HuH-7.5 (cell line): Measurements from ENCODE around the gene ARX.

Experiments used
- DNase-seq: peaks from one replicate; pipeline ENCODE4 v3.0.0; 2011; ENCODE audit warnings: low spot score

Gene ARX

DNA sequence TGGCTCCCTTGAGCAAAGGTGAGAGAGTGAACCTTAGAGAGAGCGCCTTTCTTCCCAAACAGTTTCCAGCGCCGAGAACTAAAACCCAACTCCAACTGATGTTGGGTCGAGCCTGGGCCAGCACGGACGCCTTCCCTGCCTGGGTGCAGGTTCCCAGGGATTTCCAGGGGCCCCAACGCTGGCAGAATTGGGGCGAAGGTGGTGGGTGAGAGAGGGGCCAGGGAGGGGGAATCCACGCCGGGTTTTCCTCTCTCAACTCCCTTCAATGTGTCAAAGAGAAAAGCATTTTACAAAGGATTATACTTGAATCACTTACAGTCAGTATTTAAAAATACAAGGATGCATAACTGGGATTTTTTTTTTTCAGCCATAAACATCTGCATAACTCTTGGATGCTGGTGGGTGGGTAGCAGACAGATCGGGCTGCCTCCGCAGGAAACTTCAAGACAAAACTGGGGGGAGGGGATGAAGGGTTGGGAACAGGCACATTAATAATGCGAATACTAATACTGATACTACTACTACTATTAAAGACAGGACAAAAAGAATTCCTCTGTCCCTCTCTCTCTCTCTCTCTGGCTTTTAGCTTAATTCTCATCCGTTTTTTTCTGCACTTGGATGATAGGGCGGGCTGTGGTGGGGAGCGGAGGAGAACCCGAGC is 1.3 kb upstream of the ARX start:
- DNase-seq = no peak

GRCh38 chrX:25016361-25016671 is 551 bp upstream of the ARX start:
- DNase-seq = no peak

DNA sequence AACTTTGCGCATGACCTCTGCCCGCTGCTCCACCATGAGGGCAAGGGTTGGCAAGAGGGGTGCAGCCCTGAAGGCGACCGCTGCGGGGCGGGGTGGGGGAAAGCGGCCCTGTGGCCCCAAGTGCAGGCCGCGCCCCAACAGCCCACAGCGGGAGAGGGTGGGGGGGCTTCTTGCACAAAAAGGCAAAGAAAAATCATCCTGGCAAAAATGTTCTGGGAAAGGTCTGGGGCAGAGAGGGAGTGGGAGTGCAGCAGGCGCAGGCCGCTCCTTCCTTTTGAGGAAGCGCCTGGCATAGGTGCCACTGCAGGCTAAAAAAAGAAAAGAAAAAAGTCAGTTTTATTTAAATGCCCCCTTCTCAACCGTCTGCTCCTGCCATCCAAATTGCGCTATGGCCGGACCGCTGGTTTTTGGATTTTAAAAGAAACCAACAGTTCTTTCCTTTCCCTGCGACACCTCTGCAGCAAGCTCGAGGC is 1.4 kb downstream of the ARX start:
- DNase-seq = no peak

- DNase-seq = peak; percentile 50
These were observed 2.0 kb downstream of the ARX start for GRCh38 chrX:25013632-25014365.

DNA sequence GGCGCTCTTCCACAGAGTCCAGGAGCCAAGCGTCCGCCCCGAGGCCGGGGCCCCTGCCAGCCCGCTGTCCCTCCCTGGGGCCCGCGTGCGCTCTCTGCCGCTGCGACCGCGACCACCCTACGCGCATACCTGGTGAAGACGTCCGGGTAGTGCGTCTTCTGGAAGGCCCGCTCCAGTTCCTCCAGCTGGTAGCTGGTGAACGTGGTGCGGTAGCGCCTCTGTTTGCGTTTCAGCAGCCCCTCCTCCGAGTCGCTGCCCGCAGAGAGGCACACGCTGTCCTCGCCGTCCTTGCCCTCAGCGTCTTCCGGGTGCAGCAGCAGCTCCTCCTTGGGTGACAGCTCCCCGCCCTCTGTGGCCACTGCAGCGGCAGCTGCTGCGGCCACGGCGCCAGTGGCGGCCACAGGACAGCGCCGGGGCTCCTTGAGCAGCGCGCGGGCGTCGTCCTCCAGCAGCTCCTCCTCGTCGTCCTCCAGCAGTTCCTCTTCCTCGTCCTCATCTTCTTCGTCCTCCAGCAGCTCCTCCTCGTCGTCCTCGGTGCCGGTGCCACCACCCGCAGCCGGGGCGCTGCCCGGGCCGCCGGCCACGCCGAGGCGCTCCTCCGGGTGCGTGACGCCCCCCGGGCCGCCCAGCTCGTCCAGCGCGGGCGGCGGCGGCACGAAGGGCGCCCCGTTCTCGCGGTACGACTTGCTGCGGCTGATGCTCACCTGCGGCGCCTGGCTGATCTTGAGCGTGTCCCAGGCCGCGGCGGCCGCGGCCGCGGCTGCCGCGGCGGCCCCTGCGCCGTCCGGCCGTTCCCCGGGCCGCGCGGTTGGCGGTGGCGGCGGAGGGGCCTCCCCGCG is 2.8 kb downstream of the ARX start:
- DNase-seq = peak; percentile 45

- DNase-seq = no peak
These were observed 3.4 kb downstream of the ARX start for GRCh38 chrX:25012433-25012735.

DNA sequence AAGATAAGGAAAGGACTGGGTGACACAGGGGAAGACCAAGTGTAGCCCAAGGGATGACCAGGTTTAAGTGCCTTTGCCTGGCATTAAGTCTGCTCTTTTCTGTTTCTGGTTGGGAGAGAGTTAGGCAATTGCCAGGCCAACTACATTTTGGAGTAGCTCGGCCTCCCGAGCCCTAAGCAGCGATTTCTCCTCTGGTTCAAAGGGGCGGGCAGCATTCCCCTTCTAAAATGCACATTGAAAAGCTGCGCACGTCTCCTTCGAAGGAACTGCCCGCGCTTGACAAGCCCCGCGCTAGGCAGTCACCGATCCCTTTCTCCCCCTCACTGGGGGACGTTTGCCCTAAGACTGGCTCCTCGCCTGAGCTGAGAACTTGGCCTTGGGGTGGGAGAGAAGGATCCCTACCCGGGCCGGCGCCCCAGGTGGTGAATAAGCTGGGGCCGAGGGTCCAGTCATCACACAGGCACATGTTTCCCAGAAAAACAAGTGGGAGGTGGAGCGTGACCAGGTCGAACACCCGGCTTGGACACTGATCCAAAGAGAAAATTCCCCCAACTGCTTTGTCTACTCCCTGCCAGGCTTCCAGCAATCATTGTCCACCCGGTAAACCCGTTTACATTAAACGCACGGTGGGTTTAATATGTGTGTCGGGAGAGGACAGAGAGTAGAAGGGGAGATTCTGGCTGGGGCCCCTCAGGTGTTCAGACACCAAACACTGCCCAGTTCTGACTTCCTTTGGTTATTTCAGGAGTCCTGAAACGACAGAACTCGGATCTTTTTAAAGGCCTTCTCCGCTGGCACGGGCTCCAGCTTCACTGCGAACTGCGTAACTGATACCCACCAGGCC is 4.0 kb downstream of the ARX start:
- DNase-seq = no peak

- no peak for DNase-seq
These were observed 4.8 kb downstream of the ARX start for GRCh38 chrX:25010784-25011588.

- DNase-seq = no peak
These were observed 6.4 kb downstream of the ARX start for GRCh38 chrX:25009407-25009806.

DNA sequence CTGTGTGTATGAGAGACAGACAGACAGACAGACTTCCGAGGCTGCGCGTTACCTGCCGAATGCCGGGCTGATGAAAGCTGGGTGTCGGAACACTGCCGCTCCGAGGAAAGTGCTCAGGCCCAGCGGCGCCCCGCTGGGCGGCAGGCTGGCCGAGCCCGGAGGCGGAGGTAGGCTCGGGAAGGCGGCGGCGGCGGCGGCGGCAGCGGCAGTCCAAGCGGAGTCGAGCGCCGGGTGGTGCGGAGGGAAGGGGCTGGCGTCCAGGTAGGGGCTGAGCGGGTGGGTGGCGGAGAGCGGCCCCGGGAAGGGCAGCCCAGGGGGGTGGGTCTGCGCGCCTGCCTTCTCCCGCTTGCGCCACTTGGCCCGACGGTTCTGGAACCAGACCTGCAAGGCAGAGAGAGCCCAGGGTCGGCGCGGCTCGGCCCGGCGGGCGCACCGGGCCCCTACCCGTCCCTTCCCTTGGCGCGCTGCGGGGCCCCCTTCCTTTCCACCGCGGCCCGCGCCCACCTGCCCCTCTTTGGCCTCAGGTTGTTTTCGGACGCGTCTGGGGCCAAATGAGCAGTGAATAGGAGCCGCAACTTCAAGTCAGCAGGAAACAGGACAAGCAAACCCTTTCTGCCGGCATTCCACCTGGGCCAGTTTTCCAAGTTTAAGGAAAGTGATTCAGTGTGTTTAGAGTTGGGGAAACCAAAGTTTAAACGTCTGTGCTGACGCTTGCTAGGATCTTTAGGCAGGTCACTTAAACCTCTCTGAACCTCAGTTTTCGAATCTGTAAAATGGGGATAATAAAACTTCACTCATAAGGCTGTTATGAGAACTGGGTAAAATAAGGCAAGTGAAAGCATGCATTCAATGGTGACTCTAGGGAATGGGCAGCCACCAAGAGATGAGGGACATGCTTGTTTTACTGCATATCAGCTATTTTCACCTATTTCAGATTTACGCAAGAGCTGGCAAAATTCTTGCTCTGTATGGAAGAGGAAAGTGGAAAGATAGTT is 8.4 kb downstream of the ARX start:
- peak; percentile 33 for DNase-seq

- no peak for DNase-seq
These were observed 9.1 kb downstream of the ARX start for GRCh38 chrX:25006586-25007058.

DNA sequence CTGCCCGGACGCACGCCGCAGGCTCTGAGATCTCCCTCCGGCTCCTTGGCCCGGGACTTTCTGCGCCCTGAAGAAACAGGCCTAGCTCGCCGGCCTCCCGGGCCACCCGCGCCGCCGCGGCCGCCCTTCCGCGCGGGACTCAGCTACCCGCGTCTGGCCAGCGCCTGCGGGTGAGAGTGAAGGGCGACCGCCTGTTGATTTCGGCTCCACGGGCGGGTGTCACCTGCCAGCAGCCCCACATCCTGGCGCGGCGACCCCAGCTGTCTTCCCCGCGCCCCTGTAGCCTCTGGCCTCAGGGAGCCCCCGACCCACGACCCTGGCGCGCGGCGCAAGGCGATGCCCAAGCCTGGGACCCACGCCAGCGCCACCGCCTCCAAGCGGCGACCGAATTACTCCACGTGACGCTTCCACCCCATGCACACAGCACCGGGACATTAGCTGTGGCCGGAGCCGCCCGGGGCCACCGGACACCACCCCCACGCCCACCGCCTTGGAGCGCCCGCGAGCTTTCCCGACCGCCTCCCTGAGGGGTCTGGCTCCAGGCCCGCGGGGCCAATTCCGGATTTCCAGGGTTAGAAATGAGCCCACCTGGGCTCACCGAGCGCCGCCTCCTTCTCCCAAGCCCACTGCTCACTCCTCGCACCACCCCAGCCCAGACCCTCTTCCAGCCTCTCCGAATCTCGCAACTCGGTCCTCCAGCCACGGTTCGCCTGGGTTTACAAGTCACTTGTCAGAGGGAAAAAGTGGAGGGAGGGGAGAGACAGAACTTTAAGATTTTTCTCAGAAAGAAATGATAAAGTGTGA is 10.2 kb downstream of the ARX start:
- no peak for DNase-seq

- DNase-seq = no peak
These were observed 10.8 kb downstream of the ARX start for GRCh38 chrX:25005034-25005381.

- no peak for DNase-seq
These were observed 11.2 kb downstream of the ARX start for GRCh38 chrX:25004485-25005032.

- no peak for DNase-seq
These were observed 11.7 kb downstream of the ARX start for GRCh38 chrX:25004040-25004439.

- no peak for DNase-seq
These were observed 12.5 kb downstream of the ARX start for GRCh38 chrX:25003066-25003849.

- DNase-seq = no peak
These were observed 13.1 kb downstream of the ARX start for GRCh38 chrX:25002661-25003020.
